Left ventricle myocardium inferior (tissue), 1 donor: Measurements from ENCODE around the gene FANCD2. TPM values are rescaled to one million over a fixed set of nuclear protein-coding genes. Genes with fewer than 3 reads are reported as not detected.

ENCODE experiments used
- DNase-seq: peaks from one replicate; pipeline ENCODE4 v3.0.0-alpha.2; 2020
- H3K27ac ChIP-seq: fragments of 200-600 bp; replicated peaks from 2 replicates; pipeline ENCODE4 v1.8.0; 2021
- H3K27me3 ChIP-seq: fragments of 200-600 bp; 2 replicates; pipeline ENCODE4 v1.8.0; 2021; ENCODE audit warnings: low read depth
- H3K36me3 ChIP-seq: fragments of 200-600 bp; 2 replicates; pipeline ENCODE4 v1.8.0; 2021
- H3K4me1 ChIP-seq: fragments of 200-600 bp; 2 replicates; pipeline ENCODE4 v1.8.0; 2021
- H3K4me3 ChIP-seq: fragments of 200-600 bp; 2 replicates; pipeline ENCODE4 v1.8.0; 2021; ENCODE audit warnings: mild to moderate bottlenecking, moderate library complexity
- H3K9me3 ChIP-seq: fragments of 200-600 bp; replicated peaks from 2 replicates; pipeline ENCODE4 v1.8.0; 2021
- intact Hi-C: fragments of 100-400 bp; cut with micrococcal nuclease; formaldehyde crosslinking; loops from one replicate; pipeline ENCODE4 v1.11.0; 2022
- total RNA-seq: library from RNA; stranded (reverse); fragmentation: NEBNext Ultra II Directional; extraction: Animal tissue kit (Norgen Biotek cat#: 25700); gene quantifications from one replicate; pipeline ENCODE4 v1.2.1, GENCODE V29; 2021
- TF ChIP-seq, protein P1 (sequence below): fragments of 200-600 bp; IDR thresholded peaks from 2 replicates; pipeline ENCODE4 v1.8.0; 2021; ENCODE audit warnings: antibody characterized with exemption, mild to moderate bottlenecking, borderline replicate concordance
- donor health status: DM: no; HTN: yes; CAD: no; lungs with severe emphysema.

Gene FANCD2
- total RNA-seq, 1 donor from 2014 or later, result 0.77 TPM

DNA sequence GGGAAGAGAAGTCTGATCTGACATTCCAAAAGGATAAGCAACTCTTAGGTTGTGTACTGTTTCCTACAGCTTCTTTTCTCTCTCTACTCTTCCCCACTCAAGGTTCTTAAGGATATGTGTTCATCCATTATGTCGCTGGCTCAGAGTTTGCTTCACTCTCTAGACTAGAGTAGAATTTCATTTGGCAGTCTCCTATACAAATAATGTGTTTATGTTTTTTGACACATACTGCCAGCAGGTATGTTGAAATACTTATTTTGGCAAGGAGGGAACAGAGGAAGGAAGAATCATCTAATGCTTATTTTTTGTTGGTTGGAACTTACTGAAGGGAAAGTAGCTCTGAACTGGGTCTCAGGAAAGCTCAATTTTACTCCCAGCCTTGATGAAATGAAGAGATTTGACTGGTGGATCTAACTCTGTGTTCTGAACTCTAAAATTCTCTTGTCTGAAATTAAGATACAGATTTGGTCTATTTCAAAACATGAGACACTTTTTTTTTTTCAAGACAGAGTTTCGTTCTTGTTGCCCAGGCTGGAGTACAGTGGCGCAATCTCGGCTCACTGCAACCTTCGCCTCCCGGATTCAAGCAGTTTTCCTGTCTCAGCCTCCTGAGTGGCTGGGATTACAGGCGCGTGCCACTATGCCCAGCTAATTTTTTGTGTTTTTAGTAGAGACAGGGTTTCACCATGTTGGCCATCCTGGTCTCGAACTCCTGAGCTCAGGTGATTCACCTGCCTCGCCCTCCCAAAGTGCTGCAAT is 32.0 kb upstream of the FANCD2 start:
- H3K36me3 ChIP-seq, result no peaks in the 10 kb centered on the region
- H3K27ac ChIP-seq, result no peak overlapping the region
- TF ChIP-seq, protein P1, sequence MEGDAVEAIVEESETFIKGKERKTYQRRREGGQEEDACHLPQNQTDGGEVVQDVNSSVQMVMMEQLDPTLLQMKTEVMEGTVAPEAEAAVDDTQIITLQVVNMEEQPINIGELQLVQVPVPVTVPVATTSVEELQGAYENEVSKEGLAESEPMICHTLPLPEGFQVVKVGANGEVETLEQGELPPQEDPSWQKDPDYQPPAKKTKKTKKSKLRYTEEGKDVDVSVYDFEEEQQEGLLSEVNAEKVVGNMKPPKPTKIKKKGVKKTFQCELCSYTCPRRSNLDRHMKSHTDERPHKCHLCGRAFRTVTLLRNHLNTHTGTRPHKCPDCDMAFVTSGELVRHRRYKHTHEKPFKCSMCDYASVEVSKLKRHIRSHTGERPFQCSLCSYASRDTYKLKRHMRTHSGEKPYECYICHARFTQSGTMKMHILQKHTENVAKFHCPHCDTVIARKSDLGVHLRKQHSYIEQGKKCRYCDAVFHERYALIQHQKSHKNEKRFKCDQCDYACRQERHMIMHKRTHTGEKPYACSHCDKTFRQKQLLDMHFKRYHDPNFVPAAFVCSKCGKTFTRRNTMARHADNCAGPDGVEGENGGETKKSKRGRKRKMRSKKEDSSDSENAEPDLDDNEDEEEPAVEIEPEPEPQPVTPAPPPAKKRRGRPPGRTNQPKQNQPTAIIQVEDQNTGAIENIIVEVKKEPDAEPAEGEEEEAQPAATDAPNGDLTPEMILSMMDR, result no peak
- intact Hi-C loops, result no loop called here
- no peak overlapping the region for H3K4me3 ChIP-seq
- no peaks in the 10 kb centered on the region for H3K27me3 ChIP-seq
- no peaks in the 10 kb centered on the region for H3K4me1 ChIP-seq
- no peaks in the 10 kb centered on the region for H3K9me3 ChIP-seq
- DNase-seq, result no peak

DNA sequence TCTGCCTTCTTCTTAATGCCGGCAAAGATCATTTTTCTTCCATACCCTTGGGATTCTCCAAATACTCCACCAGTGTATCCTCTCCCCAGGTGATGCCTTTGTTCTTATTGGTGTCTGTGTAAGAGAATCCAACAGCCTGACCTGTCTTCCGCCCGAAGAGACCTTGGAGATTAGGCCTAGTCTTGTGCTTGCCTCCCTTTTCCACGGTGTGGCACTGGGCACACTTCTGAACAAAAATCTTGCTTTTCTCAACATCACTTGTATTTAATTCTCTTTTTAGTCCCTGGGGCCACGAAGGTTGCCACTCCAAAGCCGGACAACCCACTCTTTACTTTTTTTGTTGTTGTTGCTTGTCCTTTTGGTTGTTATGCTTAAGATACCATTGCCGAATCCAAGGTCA is 25.6 kb upstream of the FANCD2 start:
- H3K27me3 ChIP-seq, result no peaks in the 10 kb centered on the region
- TF ChIP-seq, protein P1, result no peak
- intact Hi-C loops, result no loop called here

GRCh38 chr3:10002951-10003350 is 23.3 kb upstream of the FANCD2 start:
- no peak for DNase-seq

More for the DNA sequence above, 25.6 kb upstream of the FANCD2 start:
- DNase-seq, result no peak
- Histone ChIP-seq H3K36me3 (no peaks in the 10 kb centered on the region), H3K9me3 (no peaks in the 10 kb centered on the region), H3K27ac (no peak overlapping the region), H3K4me1 (no peaks in the 10 kb centered on the region), H3K4me3 (no peak overlapping the region)

GRCh38 chr3:10004506-10004905 is 21.7 kb upstream of the FANCD2 start:
- Histone ChIP-seq H3K36me3 (no peaks in the 10 kb centered on the region), H3K9me3 (no peaks in the 10 kb centered on the region), H3K4me3 (no peak overlapping the region), H3K27ac (no peak overlapping the region), H3K27me3 (no peaks in the 10 kb centered on the region), H3K4me1 (peaks cover 13% of the 10 kb centered on the region)
- TF ChIP-seq, protein P1, result no peak
- intact Hi-C loops, result no loop called here
- no peak for DNase-seq

More at GRCh38 chr3:10002951-10003350, 23.3 kb upstream of the FANCD2 start:
- H3K4me3 ChIP-seq, result no peak overlapping the region
- H3K4me1 ChIP-seq, result no peaks in the 10 kb centered on the region
- no peaks in the 10 kb centered on the region for H3K9me3 ChIP-seq
- no peaks in the 10 kb centered on the region for H3K36me3 ChIP-seq
- no peaks in the 10 kb centered on the region for H3K27me3 ChIP-seq
- H3K27ac ChIP-seq, result no peak overlapping the region
- intact Hi-C loops, result no loop called here
- TF ChIP-seq, protein P1, result no peak

GRCh38 chr3:10004960-10005564 is 21.2 kb upstream of the FANCD2 start:
- H3K27ac ChIP-seq, result no peak overlapping the region
- TF ChIP-seq, protein P1, result no peak
- H3K9me3 ChIP-seq, result no peaks in the 10 kb centered on the region
- H3K36me3 ChIP-seq, result no peaks in the 10 kb centered on the region
- peaks cover 19% of the 10 kb centered on the region for H3K4me1 ChIP-seq
- H3K27me3 ChIP-seq, result no peaks in the 10 kb centered on the region
- intact Hi-C loops, result no loop called here
- H3K4me3 ChIP-seq, result no peak overlapping the region
- DNase-seq, result no peak
